H9 (cell line): Measurements from ENCODE around the gene CLECL1. TPM values are rescaled to one million over a fixed set of nuclear protein-coding genes. Genes with fewer than 3 reads are reported as not detected.

Source experiments
- DNase-seq: peaks from one replicate; pipeline ENCODE4 v3.0.0-alpha.2; 2017
- H2AFZ ChIP-seq: one replicate; pipeline ENCODE4 v1.6.1; 2013; ENCODE audit warnings: mild to moderate bottlenecking, low read length, control low read depth, moderate library complexity
- H2AK5ac ChIP-seq: 2 replicates; pipeline ENCODE4 v1.6.1; 2013; ENCODE audit warnings: low read length, control low read depth, mixed read lengths; ENCODE audit not compliant: insufficient read length
- H2BK120ac ChIP-seq: one replicate; pipeline ENCODE4 v1.6.1; 2013; ENCODE audit warnings: low read depth, mild to moderate bottlenecking, low read length, control low read depth, inconsistent platforms; ENCODE audit not compliant: poor library complexity, severe bottlenecking
- H2BK12ac ChIP-seq: 2 replicates; pipeline ENCODE4 v1.6.1; 2013; ENCODE audit warnings: low read length, control low read depth, mixed read lengths, low read depth; ENCODE audit not compliant: insufficient read length
- H2BK15ac ChIP-seq: 2 replicates; pipeline ENCODE4 v1.6.1; 2013; ENCODE audit warnings: low read depth, low read length, control low read depth
- H2BK20ac ChIP-seq: one replicate; pipeline ENCODE4 v1.6.1; 2013; ENCODE audit warnings: low read depth, mild to moderate bottlenecking, low read length, control low read depth, inconsistent platforms; ENCODE audit not compliant: poor library complexity, severe bottlenecking
- H2BK5ac ChIP-seq: 2 replicates; pipeline ENCODE4 v1.6.1; 2013; ENCODE audit warnings: low read length, control low read depth, mixed read lengths; ENCODE audit not compliant: insufficient read length
- H3K14ac ChIP-seq: 2 replicates; pipeline ENCODE4 v1.6.1; 2013; ENCODE audit warnings: low read length, control low read depth; ENCODE audit not compliant: insufficient read depth
- H3K18ac ChIP-seq: 2 replicates; pipeline ENCODE4 v1.6.1; 2013; ENCODE audit warnings: low read depth, mild to moderate bottlenecking, mixed read lengths, low read length, control low read depth; ENCODE audit not compliant: insufficient read length
- H3K23ac ChIP-seq: 2 replicates; pipeline ENCODE4 v1.6.1; 2013; ENCODE audit warnings: low read length, control low read depth, mixed read lengths, low read depth; ENCODE audit not compliant: insufficient read length
- H3K23me2 ChIP-seq: 2 replicates; pipeline ENCODE4 v1.6.1; 2013; ENCODE audit warnings: low read depth, mild to moderate bottlenecking, mixed read lengths, low read length, control low read depth; ENCODE audit not compliant: insufficient read length, poor library complexity, severe bottlenecking
- H3K27ac ChIP-seq: 2 replicates; pipeline ENCODE4 v1.5.1; 2013; ENCODE audit warnings: low read length, control low read depth, mixed read lengths, low read depth; ENCODE audit not compliant: insufficient read length
- H3K27me3 ChIP-seq: 2 replicates; pipeline ENCODE4 v1.6.1; 2013; ENCODE audit warnings: low read length, control low read depth, inconsistent platforms; ENCODE audit not compliant: insufficient read depth
- H3K4ac ChIP-seq: 2 replicates; pipeline ENCODE4 v1.6.1; 2013; ENCODE audit warnings: low read depth, mild to moderate bottlenecking, control low read depth, inconsistent platforms, low read length, moderate library complexity
- H3K4me1 ChIP-seq: 2 replicates; pipeline ENCODE4 v1.6.1; 2013; ENCODE audit warnings: low read length, control low read depth, inconsistent platforms; ENCODE audit not compliant: insufficient read depth
- H3K4me2 ChIP-seq: 2 replicates; pipeline ENCODE4 v1.6.1; 2013; ENCODE audit warnings: low read length, control low read depth, mixed read lengths; ENCODE audit not compliant: insufficient read length, insufficient read depth
- H3K56ac ChIP-seq: 2 replicates; pipeline ENCODE4 v1.6.1; 2013; ENCODE audit warnings: low read depth, mild to moderate bottlenecking, mixed read lengths, low read length, control low read depth; ENCODE audit not compliant: insufficient read length
- H3K79me1 ChIP-seq: 2 replicates; pipeline ENCODE4 v1.6.1; 2013; ENCODE audit warnings: low read depth, mild to moderate bottlenecking, moderate library complexity, low read length, control low read depth, inconsistent platforms; ENCODE audit not compliant: insufficient read depth, poor library complexity, severe bottlenecking
- H3K79me2 ChIP-seq: 2 replicates; pipeline ENCODE4 v1.6.1; 2013; ENCODE audit warnings: low read length, control low read depth, inconsistent platforms; ENCODE audit not compliant: insufficient read depth
- H3K9ac ChIP-seq: 2 replicates; pipeline ENCODE4 v1.6.1; 2013; ENCODE audit warnings: low read length, control low read depth, mixed read lengths; ENCODE audit not compliant: insufficient read length; ENCODE audit errors: extremely low read depth
- H3K9me3 ChIP-seq: one replicate; pipeline ENCODE4 v1.6.1; 2013; ENCODE audit warnings: low read depth, low read length, inconsistent platforms; ENCODE audit not compliant: control insufficient read depth
- H3T11ph ChIP-seq: one replicate; pipeline ENCODE4 v1.6.1; 2013; ENCODE audit warnings: mild to moderate bottlenecking, low read length, control low read depth, inconsistent platforms
- H4K20me1 ChIP-seq: one replicate; pipeline ENCODE4 v1.6.1; 2013; ENCODE audit not compliant: control insufficient read depth, insufficient read length, insufficient read depth
- H4K5ac ChIP-seq: 2 replicates; pipeline ENCODE4 v1.6.1; 2013; ENCODE audit warnings: low read depth, mild to moderate bottlenecking, mixed read lengths, low read length, control low read depth; ENCODE audit not compliant: insufficient read length
- H4K8ac ChIP-seq: replicated peaks from 2 replicates; pipeline ENCODE4 v1.6.1; 2013; ENCODE audit warnings: low read length, control low read depth, mixed read lengths, low read depth; ENCODE audit not compliant: insufficient read length
- H4K91ac ChIP-seq: 2 replicates; pipeline ENCODE4 v1.6.1; 2013; ENCODE audit warnings: low read depth, mild to moderate bottlenecking, moderate library complexity, mixed read lengths, low read length, control low read depth; ENCODE audit not compliant: insufficient read length
- H3K27ac Mint-ChIP-seq, 3 experiments: 2 replicates in 2 of 3; 3 replicates in 1 of 3; pipeline ENCODE4 v1.8.0; 2020 to 2021; ENCODE audit warnings: mixed read lengths in 3 of 3, mild to moderate bottlenecking in 1 of 3, moderate library complexity in 1 of 3
- H3K27me3 Mint-ChIP-seq: 2 replicates; pipeline ENCODE4 v1.8.0; 2021; ENCODE audit warnings: low read depth, mild to moderate bottlenecking, moderate library complexity, mixed read lengths
- H3K36me3 Mint-ChIP-seq, 3 experiments: 2 replicates in 2 of 3; 3 replicates in 1 of 3; pipeline ENCODE4 v1.8.0; 2020 to 2021; ENCODE audit warnings: low read depth in 3 of 3, mixed read lengths in 3 of 3; ENCODE audit not compliant: insufficient read depth in 1 of 3
- H3K4me1 Mint-ChIP-seq, 2 experiments: 2 replicates each; pipeline ENCODE4 v1.8.0; 2020; ENCODE audit warnings: mixed read lengths in 2 of 2
- H3K4me3 Mint-ChIP-seq, 2 experiments: 2 replicates in 1 of 2; 3 replicates in 1 of 2; pipeline ENCODE4 v1.8.0; 2020 to 2021; ENCODE audit warnings: mild to moderate bottlenecking in 2 of 2, mixed read lengths in 2 of 2, moderate library complexity in 1 of 2
- H3K9me3 Mint-ChIP-seq, 2 experiments: 2 replicates in 1 of 2; 3 replicates in 1 of 2; pipeline ENCODE4 v1.8.0; 2020; ENCODE audit warnings: mild to moderate bottlenecking in 2 of 2, mixed read lengths in 2 of 2, moderate library complexity in 1 of 2
- CTCF ChIP-seq: fragments of 200-600 bp; sonication (generic); conservative IDR thresholded peaks from 3 replicates; pipeline ENCODE4 v1.8.0; 2021; ENCODE audit warnings: antibody characterized with exemption, mild to moderate bottlenecking
- WGBS: extraction: QIAGEN DNeasy Blood & Tissue Kit; methylation state at CpG from one replicate; pipeline ENCODE4 v1.1.7; 2013; ENCODE audit warnings: missing lambda C conversion rate, low lambda C conversion rate, mixed read lengths; ENCODE audit not compliant: insufficient read length; ENCODE audit errors: extremely low coverage; 5-methylcytosine and 5-hydroxymethylcytosine counted together
- total RNA-seq: library from RNA; stranded (reverse); gene quantifications from 2 replicates; pipeline ENCODE4 v1.2.1, GENCODE V29; 2021

CLECL1 gene
- total RNA-seq, 1 experiment from 2014 or later = not detected

GRCh38 chr12:9721394-9722092 lies 11.4 kb downstream of the CLECL1 start:
- no peak overlapping the region for H3K27ac Mint-ChIP-seq

More at GRCh38 chr12:9721394-9722092, 11.4 kb downstream of the CLECL1 start:
- no peak overlapping the region for H3K23ac ChIP-seq
- no peak overlapping the region for H3T11ph ChIP-seq
- no peak overlapping the region for H2BK120ac ChIP-seq
- DNase-seq = no peak
- no peak overlapping the region for H2AK5ac ChIP-seq
- no peak overlapping the region for H3K14ac ChIP-seq
- H2BK20ac ChIP-seq = no peak overlapping the region
- whole genome bisulfite sequencing = no CpG with 5 or more reads among the region's 5 CpGs
- no peaks in the 10 kb centered on the region for H3K36me3 Mint-ChIP-seq
- no peak for TF ChIP-seq CTCF
- H3K27me3 Mint-ChIP-seq = no peaks in the 10 kb centered on the region
- H3K18ac ChIP-seq = no peak overlapping the region
- no peaks in the 10 kb centered on the region for H3K79me1 ChIP-seq
- H2BK12ac ChIP-seq = no peak overlapping the region
- no peak overlapping the region for H4K5ac ChIP-seq
- H4K20me1 ChIP-seq = no peaks in the 10 kb centered on the region
- no peak overlapping the region for H3K9ac ChIP-seq
- no peak overlapping the region for H3K27ac ChIP-seq
- H2BK15ac ChIP-seq = no peak overlapping the region
- no peak overlapping the region for H2AFZ ChIP-seq
- H3K4me3 Mint-ChIP-seq = no peak overlapping the region
- H3K4me2 ChIP-seq = no peak overlapping the region
- no peak overlapping the region for H3K56ac ChIP-seq
- H4K8ac ChIP-seq = no peak overlapping the region
- H3K4me1 Mint-ChIP-seq = no peaks in the 10 kb centered on the region
- no peaks in the 10 kb centered on the region for H3K79me2 ChIP-seq
- no peak overlapping the region for H4K91ac ChIP-seq
- no peak overlapping the region for H2BK5ac ChIP-seq
- H3K9me3 ChIP-seq = no peaks in the 10 kb centered on the region
- no peaks in the 10 kb centered on the region for H3K4me1 ChIP-seq
- H3K9me3 Mint-ChIP-seq = no peaks in the 10 kb centered on the region
- H3K27me3 ChIP-seq = no peaks in the 10 kb centered on the region
- H3K4ac ChIP-seq = no peak overlapping the region
- no peaks in the 10 kb centered on the region for H3K23me2 ChIP-seq
